ENCODE measurements around the gene RPLP1.
"Not testable (repeated sequence)": the region's sequence is repeated elsewhere in the genome, so short reads cannot be mapped to it uniquely, and the experiment has no call there.

RPLP1 gene

DNA sequence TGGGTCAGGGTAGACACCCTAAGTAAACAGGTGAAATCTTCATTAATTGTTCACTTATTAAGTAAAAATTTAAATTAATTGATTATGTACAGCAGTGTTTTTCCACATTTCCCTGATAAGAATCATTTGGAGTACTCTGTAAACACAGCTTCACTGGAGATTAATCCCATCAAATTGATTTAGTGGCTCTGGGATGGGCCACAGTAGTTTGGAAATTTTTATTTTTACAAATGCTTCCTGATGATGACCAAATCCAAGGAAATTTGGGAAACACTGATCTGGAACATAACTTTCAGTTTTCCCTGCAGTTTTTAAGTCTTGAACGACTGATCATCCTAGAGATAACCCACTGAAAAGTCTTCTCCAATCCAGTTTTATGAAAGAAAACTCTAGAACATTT lies 18.8 kb upstream of the RPLP1 start:
- H3K9ac ChIP-seq = no peak overlapping the region
- TF ChIP-seq Cebpa-rat (IDR thresholded peaks at IDR 0.05) = no peak
- peaks cover 0 to 3% (median 0%) of the 10 kb centered on the region in 10 experiments; a peak in 1 of 20 replicates for H3K4me1 ChIP-seq
- no peak overlapping the region for H3K4me2 ChIP-seq
- no peaks in the 10 kb centered on the region for H3K27me3 ChIP-seq
- no peaks in the 10 kb centered on the region for H3K9me3 ChIP-seq (replicated peaks in 1 of 11)
- H3K4me3 ChIP-seq = no peak overlapping the region
- H3K27ac ChIP-seq = no peak overlapping the region
- H4K20me1 ChIP-seq = peaks cover 0 to 8% (median 4%) of the 10 kb centered on the region in 11 experiments; a peak in 8 of 22 replicates
- peaks cover 15 to 100% (median 99%) of the 10 kb centered on the region in 11 experiments for H3K36me3 ChIP-seq

DNA sequence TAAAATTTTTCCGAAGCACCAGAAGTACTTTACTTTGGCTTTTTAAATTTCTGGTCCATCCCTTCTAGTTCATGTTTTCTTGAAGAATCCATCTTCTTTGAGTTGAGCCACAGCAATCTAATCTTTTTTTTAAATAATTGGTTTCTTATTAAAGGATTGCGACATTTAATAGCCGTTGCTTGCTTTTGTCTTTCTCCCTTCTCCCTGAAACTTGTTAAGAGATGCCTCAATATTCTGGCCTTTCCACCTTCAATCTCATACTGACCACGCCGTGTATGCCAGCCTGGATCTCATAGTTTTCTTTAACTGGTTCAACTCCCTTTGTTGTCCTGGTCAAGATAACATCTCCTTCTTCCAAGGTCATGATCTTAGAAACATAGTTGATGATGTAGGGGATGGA lies 18.4 kb upstream of the RPLP1 start:
- no peaks in the 10 kb centered on the region for H3K27me3 ChIP-seq
- no peaks in the 10 kb centered on the region for H3K9me3 ChIP-seq (replicated peaks in 1 of 11)
- no peak overlapping the region for H3K27ac ChIP-seq
- H3K4me2 ChIP-seq = no peak overlapping the region
- peaks cover 0 to 8% (median 4%) of the 10 kb centered on the region in 11 experiments; a peak in 8 of 22 replicates for H4K20me1 ChIP-seq
- TF ChIP-seq Cebpa-rat (IDR thresholded peaks at IDR 0.05) = peak in 3 of 11 experiments; percentile 12 to 65 (median 19); a peak in 2 of 22 replicates
- H3K9ac ChIP-seq = no peak overlapping the region
- peaks cover 0 to 3% (median 0%) of the 10 kb centered on the region in 10 experiments; a peak in 1 of 20 replicates for H3K4me1 ChIP-seq
- peaks cover 11 to 100% (median 99%) of the 10 kb centered on the region in 11 experiments for H3K36me3 ChIP-seq
- no peak overlapping the region for H3K4me3 ChIP-seq

DNA sequence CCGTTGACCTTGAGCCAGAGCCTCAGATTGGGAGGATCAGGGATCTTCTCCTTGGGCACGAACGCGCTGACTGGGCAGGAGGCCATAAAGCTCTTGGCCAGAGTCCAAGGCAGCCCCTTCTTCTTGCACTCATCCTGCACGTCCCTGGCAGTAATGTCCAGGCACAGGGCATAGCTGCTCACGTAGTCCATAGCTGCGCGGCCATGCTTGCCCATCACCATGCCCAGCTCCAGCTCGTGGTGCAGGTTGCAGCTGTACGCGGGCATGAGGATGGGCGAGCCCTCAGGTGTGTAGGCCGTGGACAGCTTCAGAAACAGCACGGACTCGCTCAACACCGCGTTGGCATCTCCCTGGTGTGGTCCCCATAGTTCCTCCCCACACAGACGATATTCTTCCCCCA lies 17.9 kb upstream of the RPLP1 start:
- no peak overlapping the region for H3K27ac ChIP-seq
- H3K9me3 ChIP-seq (replicated peaks in 1 of 11) = no peaks in the 10 kb centered on the region
- peaks cover 0 to 8% (median 4%) of the 10 kb centered on the region in 11 experiments; a peak in 8 of 22 replicates for H4K20me1 ChIP-seq
- no peak overlapping the region for H3K9ac ChIP-seq
- no peak overlapping the region for H3K4me2 ChIP-seq
- peaks cover 0 to 3% (median 0%) of the 10 kb centered on the region in 10 experiments; a peak in 1 of 20 replicates for H3K4me1 ChIP-seq
- H3K4me3 ChIP-seq = no peak overlapping the region
- H3K36me3 ChIP-seq = peaks cover 10 to 100% (median 99%) of the 10 kb centered on the region in 11 experiments; a peak in 21 of 22 replicates
- no peak for TF ChIP-seq Cebpa-rat (IDR thresholded peaks at IDR 0.05)
- H3K27me3 ChIP-seq = no peaks in the 10 kb centered on the region

DNA sequence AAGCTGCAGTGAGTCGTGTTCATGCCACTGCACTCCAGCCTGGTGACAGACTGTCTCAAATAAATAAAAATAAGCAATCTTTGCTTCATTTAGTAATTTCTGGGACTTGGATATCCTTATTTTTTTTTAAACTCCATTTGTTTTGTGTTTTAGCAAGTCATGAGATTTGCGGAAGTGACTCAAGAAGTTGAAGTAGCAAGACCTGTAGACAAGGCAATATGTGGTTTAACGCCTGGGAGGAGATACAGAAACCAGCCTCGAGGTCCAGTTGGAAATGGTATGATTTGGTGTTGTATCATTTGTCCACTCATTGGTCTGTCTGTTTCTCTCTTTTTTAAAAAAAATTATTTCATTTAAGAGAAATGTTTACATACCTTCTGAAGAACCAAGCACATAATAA lies 16.6 kb upstream of the RPLP1 start:
- H3K4me1 ChIP-seq = peaks cover 0 to 3% (median 0%) of the 10 kb centered on the region in 10 experiments; a peak in 1 of 20 replicates
- no peak overlapping the region for H3K4me2 ChIP-seq
- H3K27ac ChIP-seq = no peak overlapping the region
- TF ChIP-seq Cebpa-rat (IDR thresholded peaks at IDR 0.05) = no peak
- H3K36me3 ChIP-seq = peaks cover 10 to 100% (median 98%) of the 10 kb centered on the region in 11 experiments; a peak in 21 of 22 replicates
- no peak overlapping the region for H3K9ac ChIP-seq
- no peaks in the 10 kb centered on the region for H3K27me3 ChIP-seq
- peaks cover 0 to 8% (median 4%) of the 10 kb centered on the region in 11 experiments; a peak in 8 of 22 replicates for H4K20me1 ChIP-seq
- H3K4me3 ChIP-seq = no peak overlapping the region
- H3K9me3 ChIP-seq (replicated peaks in 1 of 11) = no peaks in the 10 kb centered on the region

DNA sequence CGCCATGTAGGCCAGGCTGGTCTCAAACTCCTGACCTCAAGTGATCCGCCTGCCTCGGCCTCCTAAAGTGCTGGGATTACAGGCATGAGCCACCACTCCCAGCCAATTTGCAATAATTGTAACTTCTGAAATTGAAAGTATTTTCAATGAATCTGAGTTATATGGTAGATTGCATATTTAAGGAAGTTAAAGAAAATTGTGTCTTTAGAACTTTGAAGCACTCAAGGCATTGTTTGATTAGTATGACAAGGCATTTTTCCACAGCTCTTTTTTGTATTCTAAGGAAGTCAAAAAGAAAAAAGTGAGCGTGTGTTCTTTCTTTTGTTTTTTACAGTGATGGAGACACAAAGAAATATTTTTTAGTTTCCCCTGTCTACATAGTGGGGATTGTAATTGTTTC lies 15.7 kb upstream of the RPLP1 start:
- Histone ChIP-seq H3K27me3 (no peaks in the 10 kb centered on the region), H3K4me2 (no peak overlapping the region), H3K4me3 (no peak overlapping the region), H3K27ac (peak overlapping the region in 6 of 11 experiments; percentile 4 to 41 (median 19); a peak in 5 of 22 replicates), H3K9ac (no peak overlapping the region), H3K4me1 (peaks cover 0 to 3% (median 0%) of the 10 kb centered on the region in 10 experiments; a peak in 1 of 20 replicates), H3K36me3 (peaks cover 10 to 100% (median 98%) of the 10 kb centered on the region in 11 experiments; a peak in 21 of 22 replicates), H3K9me3 (replicated peaks in 1 of 11) (no peaks in the 10 kb centered on the region), H4K20me1 (peaks cover 0 to 8% (median 4%) of the 10 kb centered on the region in 11 experiments; a peak in 8 of 22 replicates)
- TF ChIP-seq Cebpa-rat (IDR thresholded peaks at IDR 0.05) = no peak

DNA sequence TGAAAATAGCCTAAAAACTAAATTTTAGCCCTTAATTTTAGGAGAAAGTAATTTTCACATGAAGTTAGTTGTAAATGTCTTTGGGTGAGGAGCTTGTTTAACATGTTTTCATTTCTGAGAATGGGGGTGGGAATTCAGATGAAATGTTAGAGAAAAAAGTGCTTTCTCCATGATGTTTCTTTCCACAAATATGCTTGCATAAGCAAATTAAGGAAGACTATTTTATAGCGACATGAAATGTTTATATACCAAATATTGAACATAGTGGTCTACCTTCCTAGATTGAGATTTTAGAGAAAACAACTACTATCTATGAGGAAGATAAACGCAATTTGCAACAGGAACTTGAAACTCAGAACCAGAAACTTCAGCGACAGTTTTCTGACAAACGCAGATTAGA lies 13.0 kb upstream of the RPLP1 start:
- no peak overlapping the region for H3K9ac ChIP-seq
- no peaks in the 10 kb centered on the region for H3K27me3 ChIP-seq
- H4K20me1 ChIP-seq = peaks cover 0 to 4% (median 0%) of the 10 kb centered on the region in 11 experiments; a peak in 8 of 22 replicates
- no peak overlapping the region for H3K27ac ChIP-seq
- H3K36me3 ChIP-seq = peaks cover 9 to 100% (median 88%) of the 10 kb centered on the region in 11 experiments; a peak in 21 of 22 replicates
- H3K4me3 ChIP-seq = no peak overlapping the region
- no peak overlapping the region for H3K4me2 ChIP-seq
- peaks cover 0 to 11% (median 5%) of the 10 kb centered on the region in 10 experiments; a peak in 7 of 20 replicates for H3K4me1 ChIP-seq
- no peak for TF ChIP-seq Cebpa-rat (IDR thresholded peaks at IDR 0.05)
- H3K9me3 ChIP-seq (replicated peaks in 1 of 11) = no peaks in the 10 kb centered on the region

DNA sequence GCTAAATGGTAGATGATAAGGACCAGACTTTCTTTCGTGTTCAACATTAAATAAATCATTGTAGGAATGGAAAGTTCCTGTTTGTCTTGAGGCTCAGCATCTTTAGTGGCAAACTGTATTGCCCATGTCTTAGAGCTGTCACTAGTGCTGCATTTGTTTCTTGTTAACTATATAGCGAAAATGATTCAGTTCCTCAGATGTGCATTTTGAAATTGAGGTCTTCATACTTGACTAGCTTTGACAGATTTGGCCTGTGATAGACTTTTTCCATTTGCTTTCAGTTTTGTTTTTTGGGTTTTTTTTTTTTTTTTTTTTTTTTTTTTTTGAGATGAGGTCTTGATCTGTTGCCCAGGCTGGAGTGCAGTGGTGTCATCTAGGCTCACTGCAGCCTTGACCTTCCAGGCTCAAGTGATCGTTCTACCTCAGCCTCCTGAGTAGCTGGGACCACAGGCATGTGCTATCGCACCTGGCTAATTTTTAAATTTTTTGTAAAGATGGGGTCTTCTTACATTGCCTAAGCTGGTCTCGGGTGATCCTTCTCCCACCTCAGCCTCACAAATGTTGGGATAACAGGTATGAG lies 9.5 kb upstream of the RPLP1 start:
- peaks cover 0 to 11% (median 5%) of the 10 kb centered on the region in 10 experiments; a peak in 6 of 20 replicates for H3K4me1 ChIP-seq
- TF ChIP-seq Cebpa-rat (IDR thresholded peaks at IDR 0.05) = no peak
- no peaks in the 10 kb centered on the region for H3K9me3 ChIP-seq (replicated peaks in 1 of 11)
- peak overlapping the region in 1 of 11 experiments; percentile 30; a peak in 1 of 22 replicates for H3K4me2 ChIP-seq
- H3K9ac ChIP-seq = no peak overlapping the region
- H3K27ac ChIP-seq = peak overlapping the region in 3 of 11 experiments; percentile 19 to 37 (median 27); a peak in 2 of 22 replicates
- no peaks in the 10 kb centered on the region for H4K20me1 ChIP-seq
- no peaks in the 10 kb centered on the region for H3K27me3 ChIP-seq
- H3K4me3 ChIP-seq = no peak overlapping the region
- H3K36me3 ChIP-seq = peaks cover 11 to 100% (median 88%) of the 10 kb centered on the region in 11 experiments

DNA sequence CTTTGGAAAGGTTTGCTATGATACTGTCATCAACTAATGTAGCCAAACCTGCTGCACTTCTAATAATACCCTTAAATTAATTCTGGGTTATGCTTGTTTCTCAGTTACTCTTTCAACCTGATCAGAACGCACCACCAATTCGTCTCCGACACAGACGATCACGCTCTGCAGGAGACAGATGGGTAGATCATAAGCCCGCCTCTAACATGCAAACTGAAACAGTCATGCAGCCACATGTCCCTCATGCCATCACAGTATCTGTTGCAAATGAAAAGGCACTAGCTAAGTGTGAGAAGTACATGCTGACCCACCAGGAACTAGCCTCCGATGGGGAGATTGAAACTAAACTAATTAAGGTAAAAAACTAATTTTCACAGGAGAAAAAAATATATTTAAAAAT lies 7.9 kb upstream of the RPLP1 start:
- Histone ChIP-seq H3K27ac (no peak overlapping the region), H3K9ac (no peak overlapping the region), H3K27me3 (no peaks in the 10 kb centered on the region), H3K4me2 (no peak overlapping the region), H3K4me1 (peaks cover 0 to 11% (median 5%) of the 10 kb centered on the region in 10 experiments; a peak in 6 of 20 replicates), H3K4me3 (no peak overlapping the region), H4K20me1 (no peaks in the 10 kb centered on the region), H3K9me3 (replicated peaks in 1 of 11) (no peaks in the 10 kb centered on the region), H3K36me3 (peaks cover 11 to 100% (median 88%) of the 10 kb centered on the region in 11 experiments)
- TF ChIP-seq Cebpa-rat (IDR thresholded peaks at IDR 0.05) = no peak

DNA sequence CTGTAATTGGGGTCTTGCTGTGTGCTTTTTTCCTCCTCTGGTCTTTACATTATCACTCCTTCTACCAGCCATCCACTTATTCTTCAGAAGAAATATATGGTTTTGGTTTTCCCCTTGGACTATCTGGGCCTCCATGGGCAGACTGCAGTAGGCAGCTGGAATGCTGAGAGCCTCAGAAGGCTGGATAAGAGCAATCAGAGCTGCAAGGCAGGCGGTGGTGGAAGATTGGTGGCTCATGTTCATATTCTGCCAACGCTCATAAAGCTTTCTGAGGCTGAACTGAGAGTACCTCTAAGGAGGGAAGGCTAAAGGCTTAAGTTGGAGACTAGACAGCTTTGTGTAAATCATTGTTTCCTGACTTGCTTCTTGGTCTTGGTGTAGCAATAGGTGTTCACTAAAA lies 5.7 kb upstream of the RPLP1 start:
- no peak for TF ChIP-seq Cebpa-rat (IDR thresholded peaks at IDR 0.05)
- no peaks in the 10 kb centered on the region for H3K27me3 ChIP-seq
- peaks cover 11 to 83% (median 72%) of the 10 kb centered on the region in 11 experiments for H3K36me3 ChIP-seq
- H4K20me1 ChIP-seq = no peaks in the 10 kb centered on the region
- peaks cover under 1 to 13% (median 7%) of the 10 kb centered on the region in 10 experiments; a peak in 19 of 20 replicates for H3K4me1 ChIP-seq
- H3K4me2 ChIP-seq = no peak overlapping the region
- H3K27ac ChIP-seq = no peak overlapping the region
- peaks cover 0 to 4% (median 0%) of the 10 kb centered on the region in 11 experiments; a peak in 3 of 22 replicates for H3K9me3 ChIP-seq (replicated peaks in 1 of 11)
- H3K4me3 ChIP-seq = no peak overlapping the region
- H3K9ac ChIP-seq = 0 out of 22 replicates have a peak overlapping the region, but pooled peaks of 2 of the 11 experiments have one; percentile 8 to 38

DNA sequence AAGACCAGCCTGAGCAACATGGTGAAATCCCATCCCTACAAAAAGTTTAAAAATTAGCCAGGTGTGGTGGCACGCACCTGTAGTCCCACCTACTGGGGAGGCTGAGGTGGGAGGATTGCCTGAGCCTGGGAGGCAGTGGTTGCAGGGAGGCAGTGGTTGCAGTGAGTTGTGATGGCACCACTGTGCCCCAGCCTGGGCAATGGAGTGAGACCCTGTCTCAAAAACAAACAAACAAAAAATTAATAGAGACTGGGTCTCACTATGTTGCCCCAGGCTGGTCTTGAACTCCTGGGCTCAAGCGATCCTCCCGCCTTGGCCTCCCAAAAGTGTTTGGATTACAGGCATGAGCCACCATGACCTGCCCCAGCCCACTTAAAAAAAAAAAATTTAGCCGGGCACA lies 2.4 kb upstream of the RPLP1 start:
- not testable (repeated sequence) for H3K27me3 ChIP-seq; H3K9ac ChIP-seq; H3K9me3 ChIP-seq (replicated peaks in 1 of 11); H3K4me3 ChIP-seq; H3K4me2 ChIP-seq; H3K27ac ChIP-seq
- Histone ChIP-seq H4K20me1 (peaks cover 23 to 26% (median 25%) of the 10 kb centered on the region in 11 experiments), H3K4me1 (peaks cover 19 to 22% (median 20%) of the 10 kb centered on the region in 10 experiments), H3K36me3 (peaks cover 17 to 72% (median 68%) of the 10 kb centered on the region in 11 experiments)
